HepG2 (cell line): ENCODE measurements around the gene LIF. TPM values are rescaled to one million over a fixed set of nuclear protein-coding genes. Genes with fewer than 3 reads are reported as not detected.

Experiments
- ATAC-seq: fragments of 200-7000 bp; cut with Tn5 transposase; 3 replicates; pipeline ENCODE4 v1.9.1; 2020; ENCODE audit warnings: mild to moderate bottlenecking, moderate library complexity
- BruUV-seq: library from RNA; stranded (reverse); fragments of 400-500 nt; replicated peaks from 2 replicates; lab custom pipeline; 2021; lab: Mats Ljungman, UMichigan
- CTCF ChIA-PET: fragments of 300-600 bp; formaldehyde crosslinking; extraction: SDS; loops from one replicate; lab custom pipeline; 2021; ENCODE audit warnings: low total read pairs, inconsistent platforms, low intra/inter-chr PET ratio; lab: Yijun Ruan, JAX
- POLR2A ChIA-PET: fragments of 350-600 bp; sonication (Branson Sonifier 250); formaldehyde crosslinking; loops from one replicate; lab custom pipeline; 2020; ENCODE audit warnings: antibody characterized with exemption, inconsistent platforms; lab: Yijun Ruan, JAX
- DNase-seq: peaks from one replicate; pipeline ENCODE4 v3.0.0-alpha.2; 2015; ENCODE audit warnings: low spot score
- FAIRE-seq: peaks from 3 replicates; lab custom pipeline; 2011; peaks lifted over from hg19 to GRCh38; lab: Jason Lieb, UNC
- H2AFZ ChIP-seq: one replicate; pipeline ENCODE4 v1.6.1; 2011; ENCODE audit warnings: low read length, inconsistent platforms
- H3K27ac ChIP-seq: fragments of 300-600 bp; 3 replicates; pipeline ENCODE4 v1.8.0; 2011; ENCODE audit warnings: mixed run types, mild to moderate bottlenecking, mixed read lengths, low read length, inconsistent platforms; ENCODE audit not compliant: insufficient read depth; ENCODE audit errors: extremely low read length
- H3K27me3 ChIP-seq, 2 experiments: fragments of 200-600 bp in 1 of 2; 2 replicates in 1 of 2; 3 replicates in 1 of 2; pipeline versions ENCODE4 v1.6.0 to v1.8.0; 2011; ENCODE audit warnings: low read length in 2 of 2, mild to moderate bottlenecking in 2 of 2, moderate library complexity in 2 of 2, inconsistent platforms in 1 of 2; ENCODE audit not compliant: insufficient read depth in 2 of 2, control insufficient read depth in 1 of 2
- H3K36me3 ChIP-seq, 2 experiments: fragments of 200-600 bp in 1 of 2; replicated peaks in 1 of 2; 2 replicates in 1 of 2; 3 replicates in 1 of 2; pipeline versions ENCODE4 v1.5.1 to v1.8.0; 2011; ENCODE audit warnings: low read length in 2 of 2, inconsistent platforms in 1 of 2; ENCODE audit not compliant: insufficient read depth in 2 of 2, control insufficient read depth in 1 of 2
- H3K4me1 ChIP-seq: 2 replicates; pipeline ENCODE4 v1.5.1; 2012; ENCODE audit warnings: low read length, inconsistent platforms; ENCODE audit not compliant: insufficient read depth
- H3K4me2 ChIP-seq: 2 replicates; pipeline ENCODE4 v1.6.0; 2011; ENCODE audit warnings: low read depth, low read length, inconsistent platforms
- H3K4me3 ChIP-seq, 3 experiments: fragments of 200-600 bp in 1 of 3; sonication (generic), shearing (Covaris generic) in 1 of 3; replicated peaks in 1 of 3; 2 replicates each; pipeline ENCODE4 v1.5.1; 2011 to 2016; ENCODE audit warnings: low read length in 3 of 3, inconsistent platforms in 2 of 3, low read depth in 2 of 3, mild to moderate bottlenecking in 2 of 3, control low read depth in 1 of 3, mixed read lengths in 1 of 3; ENCODE audit not compliant: insufficient read depth in 1 of 3
- H3K79me2 ChIP-seq: one replicate; pipeline ENCODE4 v1.6.1; 2011; ENCODE audit warnings: low read length, inconsistent platforms; ENCODE audit not compliant: insufficient read depth
- H3K9ac ChIP-seq: 2 replicates; pipeline ENCODE4 v1.6.0; 2011; ENCODE audit warnings: mild to moderate bottlenecking, low read depth, low read length, inconsistent platforms; ENCODE audit not compliant: insufficient read depth
- H3K9me3 ChIP-seq: 2 replicates; pipeline ENCODE4 v1.5.1; 2012; ENCODE audit warnings: mild to moderate bottlenecking, low read length
- H4K20me1 ChIP-seq: 2 replicates; pipeline ENCODE4 v1.6.0; 2011; ENCODE audit warnings: inconsistent platforms, mild to moderate bottlenecking, low read length, moderate library complexity; ENCODE audit not compliant: insufficient read depth
- FOXJ3 ChIP-seq: sonication (generic); formaldehyde crosslinking; IDR thresholded peaks from 2 replicates; pipeline ENCODE4 v1.4.0; 2020; ENCODE audit warnings: missing genetic modification reagents, mild to moderate bottlenecking, borderline replicate concordance
- MAFF ChIP-seq: IDR thresholded peaks from 2 replicates; pipeline ENCODE4 v1.6.1; 2011; ENCODE audit warnings: low read depth, low read length, improper control_type of control experiment
- NR2F6 ChIP-seq, 2 experiments: IDR thresholded peaks; 2 replicates each; pipeline ENCODE4 v1.6.1; 2016; ENCODE audit warnings: antibody characterized with exemption in 1 of 2, mild to moderate bottlenecking in 1 of 2
- PBX3 ChIP-seq: sonication (generic); formaldehyde crosslinking; IDR thresholded peaks from 2 replicates; pipeline ENCODE4 v1.8.1; 2023; ENCODE audit warnings: missing genetic modification reagents, inconsistent platforms, borderline replicate concordance
- SOX6 ChIP-seq, 2 experiments: fragments of 450-650 bp in 1 of 2; sonication (generic) in 1 of 2; formaldehyde crosslinking in 1 of 2; IDR thresholded peaks; 2 replicates each; pipeline versions ENCODE4 v1.4.0 to v1.6.1; 2017 to 2020; ENCODE audit warnings: antibody characterized with exemption in 1 of 2, mild to moderate bottlenecking in 1 of 2, missing genetic modification reagents in 1 of 2
- SYNCRIP ChIP-seq: fragments of 200-400 bp; formaldehyde crosslinking; IDR thresholded peaks from 2 replicates; pipeline ENCODE4 v1.6.1; 2018; ENCODE audit warnings: mild to moderate bottlenecking, low read depth, low read length; ENCODE audit not compliant: insufficient read depth
- ZMYM2 ChIP-seq: sonication (generic); formaldehyde crosslinking; IDR thresholded peaks from 2 replicates; pipeline ENCODE4 v1.8.0; 2022; ENCODE audit warnings: mild to moderate bottlenecking, missing genetic modification reagents
- ZNF101 ChIP-seq: sonication (generic); formaldehyde crosslinking; IDR thresholded peaks from 2 replicates; pipeline ENCODE4 v1.4.0; 2020; ENCODE audit warnings: mild to moderate bottlenecking, low read depth, missing genetic modification reagents, borderline replicate concordance
- ZNF235 ChIP-seq: sonication (generic); formaldehyde crosslinking; IDR thresholded peaks from 2 replicates; pipeline ENCODE4 v1.8.1; 2023; ENCODE audit warnings: mild to moderate bottlenecking, missing genetic modification reagents, borderline replicate concordance
- ZNF687 ChIP-seq: sonication (generic); formaldehyde crosslinking; IDR thresholded peaks from 2 replicates; pipeline ENCODE4 v1.5.1; 2020; ENCODE audit warnings: mild to moderate bottlenecking, missing genetic modification reagents, moderate library complexity
- ZNF792 ChIP-seq: IDR thresholded peaks from 2 replicates; pipeline ENCODE4 v1.6.1; 2016
- WGBS: methylation state at CpG from one replicate; pipeline ENCODE4 v1.1.6; 2017; ENCODE audit warnings: low lambda C conversion rate; 5-methylcytosine and 5-hydroxymethylcytosine counted together
- in situ Hi-C: cut with HindIII; loops from 2 replicates; pipeline ENCODE4 v1.10.0; 2017; ENCODE audit warnings: low pct_unique_long_range_greater_than_20kb; ENCODE audit not compliant: extremely low pct_ligation_motif_present
- intact Hi-C: fragments of 100-400 bp; cut with micrococcal nuclease; formaldehyde crosslinking; loops from one replicate; pipeline ENCODE4 v1.10.0; 2022; ENCODE audit not compliant: unreplicated experiment
- polyA plus RNA-seq, 8 experiments: library from polyadenylated mRNA; depleted of rRNA in 3 of 8; stranded (reverse) in 7 of 8; unstranded in 1 of 8; fragments of >200 nt; fragmentation: Illumina TruSeq in 4 of 8; extraction: Trizol in 4 of 8; gene quantifications; 2 replicates each; pipeline versions ENCODE4 v1.2.1 to v1.2.3, GENCODE V29; 2011 to 2016; ENCODE audit warnings: low read depth in 4 of 8, missing spikeins in 1 of 8, mixed read lengths in 1 of 8; ENCODE audit not compliant: insufficient read depth in 1 of 8
- total RNA-seq, 5 experiments: library from RNA; depleted of rRNA; stranded (reverse); fragments of >200 nt; fragmentation: Illumina TruSeq; extraction: Trizol; gene quantifications; 2 replicates each; pipeline ENCODE4 v1.2.3, GENCODE V29; 2016; ENCODE audit warnings: low read depth in 1 of 5

LIF gene
- total and polyA plus RNA-seq, 2 of the 13 experiments (the other 11 are each of a cell fraction or from before 2014, with no cell fraction given): 3.6 to 8.5 TPM

- no peak for TF ChIP-seq PBX3 (CRISPR knock-in tag)
- TF ChIP-seq ZNF792 (CRISPR knock-in tag): no peak
- TF ChIP-seq ZNF235 (CRISPR knock-in tag): no peak
- no peak for TF ChIP-seq SYNCRIP
- no peak for TF ChIP-seq ZNF101
- no peak for TF ChIP-seq FOXJ3
- TF ChIP-seq SOX6 (IDR thresholded peaks at IDR 0.05): no peak
- no peak for TF ChIP-seq SOX6 (CRISPR knock-in tag; IDR thresholded peaks at IDR 0.05)
- TF ChIP-seq ZMYM2 (CRISPR knock-in tag): no peak
Observed at GRCh38 chr22:30292069-30292970, 45.8 kb upstream of the LIF start (continued).

- Histone ChIP-seq H2AFZ (no peak overlapping the region), H3K9me3 (no peaks in the 10 kb centered on the region), H3K4me2 (peak overlapping the region; percentile 94; the same call in 1 of the 2 replicates), H3K27ac (no peak overlapping the region), H3K36me3 (peaks cover 6 to 12% of the 10 kb centered on the region in 2 experiments; a peak in 2 of 5 replicates), H4K20me1 (no peaks in the 10 kb centered on the region), H3K9ac (no peak overlapping the region), H3K79me2 (no peaks in the 10 kb centered on the region), H3K27me3 (no peaks in the 10 kb centered on the region; a peak in 1 of 5 replicates), H3K4me3 (no peak overlapping the region), H3K4me1 (peaks cover 29% of the 10 kb centered on the region)
- BruUV-seq: no TSS peak
- DNase-seq (peak; percentile 60), FAIRE-seq (no peak), ATAC-seq (no peak)
- CTCF ChIA-PET: no interaction called here
- intact Hi-C loops (no loop called here), in situ Hi-C loops (no loop called here)
- POLR2A ChIA-PET: interaction anchor here (1.0 to 4.0 kb wide), 7 partner anchors 26 to 133 kb away, joined by 3 to 28 read pairs (median 5); partner anchors contain the start of genes CCDC157, SF3A1 and TBC1D10A
- 97% methylated on average over 6 of the region's 13 CpGs for WGBS
- peak; percentile 28; the same call in 1 of the 2 replicates for TF ChIP-seq MAFF
- no peak for TF ChIP-seq NR2F6 (IDR thresholded peaks at IDR 0.05)
- TF ChIP-seq NR2F6 (CRISPR knock-in tag; IDR thresholded peaks at IDR 0.05): peak; percentile 46; the same call in 1 of the 2 replicates
- peak; percentile 38; the same call in 1 of the 2 replicates for TF ChIP-seq ZNF687 (CRISPR knock-in tag)
Observed at GRCh38 chr22:30291058-30291892, 44.7 kb upstream of the LIF start.
